ENCODE results near the gene HEPHL1.

Gene HEPHL1

DNA sequence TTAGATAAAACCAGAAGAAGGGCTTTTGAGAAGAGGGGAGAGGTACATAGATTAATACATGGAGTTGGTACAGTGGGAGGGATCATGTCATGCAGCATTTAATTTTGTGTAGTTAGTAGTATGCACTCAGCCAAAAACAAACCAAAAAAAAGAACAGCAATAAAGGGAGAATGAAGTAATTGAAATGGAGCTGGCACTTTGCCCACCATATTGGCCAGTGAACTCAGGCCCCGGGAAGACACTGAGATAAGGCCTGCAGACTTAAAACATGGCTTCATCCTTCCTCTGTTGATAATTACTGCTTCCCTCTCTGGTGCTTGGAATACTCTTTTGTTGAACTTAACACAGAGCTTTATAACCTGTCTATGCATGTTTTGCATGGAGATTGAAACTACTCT lies 110.6 kb downstream of the HEPHL1 start:
- DNase-seq, result no peak

DNA sequence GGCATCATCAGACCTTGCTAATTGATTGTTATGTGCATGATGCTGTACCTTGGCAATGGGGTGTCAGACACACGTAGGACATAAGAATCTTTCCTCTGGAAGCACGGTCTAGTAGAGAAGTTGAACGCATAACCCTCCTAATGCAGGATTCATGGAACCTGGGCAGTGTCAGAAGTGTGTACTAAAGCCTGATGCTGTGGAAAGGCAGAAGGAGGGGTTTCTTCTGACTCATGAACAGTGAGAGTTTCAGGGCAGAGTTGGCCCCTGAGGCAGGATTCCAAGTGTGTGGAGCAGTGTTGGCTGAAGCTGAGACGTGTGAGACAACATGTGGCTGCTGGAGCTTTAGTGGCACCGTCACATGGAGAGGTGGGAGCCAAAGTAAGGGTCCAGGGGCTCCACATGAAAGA lies 111.0 kb downstream of the HEPHL1 start:
- DNase-seq, result no peak

DNA sequence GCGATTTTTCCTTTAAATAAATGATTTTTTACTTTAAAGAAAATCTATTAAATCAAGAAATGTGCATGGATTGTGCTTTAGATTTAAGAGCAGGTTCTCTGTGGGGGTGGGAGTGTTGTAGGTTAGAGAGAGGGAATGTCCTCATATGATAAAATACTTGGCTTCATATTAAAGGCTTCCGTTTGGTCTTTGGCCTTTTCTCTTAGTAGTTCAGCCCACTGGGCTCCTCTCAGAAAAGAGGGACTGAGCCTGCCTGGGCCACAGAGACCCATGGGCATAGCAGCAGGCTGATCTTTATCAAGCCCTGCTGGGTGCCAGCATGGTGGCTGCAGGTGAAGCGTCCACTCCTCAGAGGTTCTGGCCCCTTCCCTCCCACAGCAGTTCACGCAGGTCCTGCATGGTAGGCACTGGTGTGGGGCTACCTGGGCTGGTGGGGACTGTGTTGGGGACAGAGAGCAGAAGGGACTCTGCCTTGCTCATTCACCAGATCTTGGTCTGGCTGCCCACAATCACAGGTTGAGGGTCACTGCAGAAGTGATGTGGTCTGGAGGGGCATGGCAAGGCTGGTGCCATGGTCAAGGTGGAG lies 111.8 kb downstream of the HEPHL1 start:
- no peak for DNase-seq

DNA sequence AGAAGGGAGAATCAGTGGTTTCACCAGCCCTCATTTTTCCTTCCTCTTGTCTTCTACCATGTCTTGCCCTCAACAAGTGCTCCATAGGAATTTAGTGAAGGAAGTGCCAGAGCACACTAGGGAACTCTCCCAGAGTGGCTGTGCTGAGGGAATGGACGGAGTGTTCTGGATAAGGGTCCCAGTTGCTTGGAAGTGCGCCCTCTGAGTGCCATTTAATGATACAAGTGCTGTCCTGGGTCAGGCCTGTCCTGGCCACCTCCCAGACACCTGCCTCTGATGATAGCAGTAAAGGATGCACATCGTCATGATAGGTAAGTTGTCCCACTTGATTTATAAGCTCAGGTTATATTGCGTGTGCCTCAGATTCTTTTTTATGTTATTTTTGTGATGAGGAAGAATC lies 112.6 kb downstream of the HEPHL1 start:
- DNase-seq, result no peak

DNA sequence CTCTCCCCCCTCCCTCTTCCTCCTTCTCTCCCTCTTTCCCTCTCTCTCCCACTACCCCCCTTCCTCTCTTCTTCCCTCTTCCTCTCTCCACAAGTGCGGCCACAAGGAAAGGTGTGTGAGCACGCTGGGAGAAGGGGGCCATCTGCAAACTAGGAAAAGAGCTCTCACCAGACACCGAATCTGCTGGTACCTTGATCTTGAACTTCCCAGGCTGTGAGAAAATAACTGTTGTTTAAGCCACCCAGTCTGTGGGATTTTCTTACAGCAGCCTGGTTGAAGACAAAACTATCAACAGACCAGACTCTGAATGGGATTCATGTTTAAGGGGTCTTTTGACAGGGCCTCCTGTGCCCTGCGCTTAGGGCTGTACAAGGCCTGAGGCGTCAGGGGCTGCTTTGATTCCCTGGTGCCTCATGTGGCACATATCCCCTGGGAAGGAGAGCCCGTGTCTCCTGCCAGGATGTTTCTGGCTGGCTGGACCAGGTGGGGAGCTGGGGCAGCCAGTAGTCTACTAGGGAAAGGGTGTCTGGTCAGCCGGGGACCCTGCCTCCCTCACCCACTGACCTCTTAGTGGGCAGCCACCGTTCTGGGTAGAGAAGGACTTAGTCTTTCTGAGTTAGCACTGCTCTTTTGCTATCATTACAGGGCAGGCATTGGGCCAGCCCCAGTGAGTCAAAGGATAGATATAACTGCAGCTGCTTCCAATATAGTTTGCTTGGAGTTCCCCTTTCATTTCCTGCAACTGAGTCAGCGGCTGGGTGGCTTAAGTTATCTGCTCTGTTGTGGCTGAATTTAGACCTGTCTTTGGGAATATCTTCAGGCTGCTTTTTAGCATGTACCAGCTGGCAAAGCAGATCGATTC lies 113.7 kb downstream of the HEPHL1 start:
- DNase-seq, result peak; percentile 3

DNA sequence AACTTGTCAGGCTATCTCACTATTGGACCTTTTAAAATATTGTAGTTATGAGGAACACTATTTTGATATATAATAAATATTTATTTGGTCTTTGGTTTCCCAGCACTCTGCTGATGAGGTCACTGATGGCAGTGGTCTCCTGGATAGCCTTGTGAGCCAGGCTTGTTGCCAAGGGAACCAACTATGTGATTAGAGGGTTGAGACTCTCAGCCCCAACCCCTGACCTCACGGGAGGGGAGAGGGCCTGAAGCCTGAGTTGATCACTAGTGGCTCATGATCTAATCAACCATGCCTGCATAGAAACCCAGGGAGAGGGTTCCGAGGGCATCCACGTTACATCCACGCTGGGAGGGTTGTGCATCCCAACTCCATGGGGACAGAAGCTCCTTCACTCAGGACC lies 118.3 kb downstream of the HEPHL1 start:
- no peak for DNase-seq

DNA sequence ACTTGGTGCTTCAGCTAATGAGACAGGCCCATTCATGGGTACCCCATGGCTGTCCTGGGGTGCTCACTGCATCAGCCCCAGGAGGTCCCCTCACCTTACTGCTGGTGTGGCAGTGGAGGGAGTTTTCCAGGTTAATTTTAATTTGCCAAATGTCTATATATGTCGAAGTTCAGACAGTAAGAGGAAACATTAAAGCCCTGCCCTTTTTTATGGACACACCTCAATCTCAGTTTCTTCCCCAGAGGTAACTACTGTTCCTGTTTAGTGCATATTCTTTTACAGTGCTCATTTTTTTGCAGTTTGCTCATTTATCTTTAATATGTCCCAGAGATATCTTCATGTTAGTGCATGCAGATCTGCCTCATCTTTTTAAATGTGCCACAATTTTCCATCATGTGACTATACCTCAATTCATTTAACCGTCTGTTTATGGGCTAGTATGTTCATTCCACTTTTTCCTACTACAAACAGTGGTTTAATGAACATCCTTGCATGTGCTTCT lies 119.1 kb downstream of the HEPHL1 start:
- no peak for DNase-seq

DNA sequence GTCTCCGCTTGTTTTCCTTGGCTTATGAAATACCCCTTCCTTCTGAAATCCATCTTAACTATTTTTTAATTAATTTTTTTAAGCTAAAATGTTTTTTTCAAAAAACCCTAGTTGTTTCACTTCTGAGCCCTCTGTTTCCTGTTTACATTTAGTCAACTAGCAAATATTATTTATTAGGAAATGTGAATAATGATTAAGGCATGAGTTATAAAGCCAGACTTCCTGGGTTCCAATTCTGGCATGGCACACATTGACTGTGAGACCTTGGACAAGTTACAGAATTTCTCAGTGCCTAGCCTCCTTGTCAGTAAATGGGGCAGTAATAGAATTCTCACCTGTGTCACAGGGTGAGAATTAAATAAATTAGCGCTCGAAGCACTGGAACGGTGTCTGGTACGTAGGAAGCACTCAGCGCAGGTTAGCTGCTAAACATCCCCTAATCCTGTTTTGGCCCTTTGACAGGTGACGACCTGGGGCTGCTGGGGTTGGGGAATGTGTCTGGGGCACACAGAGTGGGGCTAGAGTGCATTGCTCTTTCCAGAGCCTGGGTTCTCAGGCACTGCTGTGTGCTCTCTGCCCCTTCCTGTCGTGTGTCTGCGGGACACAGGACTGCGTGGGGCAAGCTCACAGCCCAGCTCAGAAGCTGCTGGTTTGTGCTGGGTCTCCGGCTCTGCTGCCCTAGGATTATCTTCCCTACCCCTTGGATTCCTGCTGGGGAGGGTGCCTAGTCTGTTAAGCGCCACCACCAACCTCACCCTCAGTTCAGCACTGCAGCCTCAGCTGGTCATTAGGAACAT lies 120.6 kb downstream of the HEPHL1 start:
- no peak for DNase-seq

DNA sequence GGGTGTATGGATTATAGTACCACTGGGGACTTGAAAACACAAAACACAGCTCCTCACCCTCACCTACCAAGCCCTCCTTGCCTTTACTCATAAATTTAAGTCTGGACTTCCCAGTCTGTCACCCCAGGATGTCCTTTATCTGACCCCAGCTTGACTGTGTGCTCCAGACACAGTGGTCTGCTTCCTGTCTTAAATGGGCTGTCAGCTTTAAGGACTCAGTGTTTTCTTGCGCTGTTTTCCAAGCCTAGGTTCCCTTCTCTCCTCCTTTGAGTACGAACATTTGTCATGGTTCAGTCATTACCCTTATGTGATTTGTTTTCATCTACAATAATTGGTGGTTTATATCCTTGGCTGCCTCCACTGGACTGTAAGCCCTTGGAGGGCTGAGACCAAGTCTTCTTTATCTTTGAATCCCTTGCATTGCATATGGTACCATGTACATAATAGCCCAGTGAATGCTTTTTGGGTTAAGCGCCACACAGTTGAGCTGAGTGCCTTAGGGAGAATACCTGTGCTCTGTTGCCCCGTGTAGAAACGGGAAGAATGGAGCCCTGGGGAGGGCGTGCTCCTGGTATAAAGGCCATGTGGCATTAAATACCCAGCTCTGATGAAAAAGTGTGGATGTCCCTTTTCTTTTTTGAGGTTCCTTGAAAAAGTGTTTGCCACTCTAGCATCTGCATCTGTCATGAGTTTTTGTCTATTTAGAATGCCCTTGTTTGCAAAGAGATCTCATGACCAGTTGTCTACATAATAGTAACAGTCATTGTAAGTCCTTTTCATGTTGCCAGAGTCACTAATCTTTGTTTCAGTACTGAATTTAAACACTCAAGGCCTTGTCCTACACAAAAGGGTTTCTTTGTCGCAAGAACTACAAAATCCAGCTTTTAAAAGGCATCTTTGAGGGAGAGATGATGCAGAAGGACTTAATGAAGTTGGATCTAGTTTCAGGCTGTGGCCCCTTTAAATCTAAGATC lies 121.4 kb downstream of the HEPHL1 start:
- no peak for DNase-seq

DNA sequence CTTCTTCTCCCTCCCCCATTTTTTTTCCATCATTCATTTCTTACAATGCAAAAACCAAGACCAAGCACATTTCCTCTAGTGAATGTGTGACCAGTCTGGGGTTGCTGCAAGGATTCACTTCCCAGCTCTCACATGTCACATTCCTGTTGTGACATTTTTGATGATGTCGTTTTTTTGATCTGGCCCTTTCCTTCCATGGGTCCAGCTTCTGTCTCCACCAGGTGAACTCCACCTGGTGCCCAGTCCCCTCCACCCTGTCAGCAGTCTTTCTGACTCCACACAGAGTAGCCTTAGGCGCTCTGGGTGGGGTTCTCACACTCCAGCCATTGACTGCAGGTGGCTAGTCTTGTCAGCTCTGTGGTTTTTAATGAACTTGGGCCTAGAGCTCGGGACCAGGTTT lies 123.1 kb downstream of the HEPHL1 start:
- DNase-seq, result no peak

DNA sequence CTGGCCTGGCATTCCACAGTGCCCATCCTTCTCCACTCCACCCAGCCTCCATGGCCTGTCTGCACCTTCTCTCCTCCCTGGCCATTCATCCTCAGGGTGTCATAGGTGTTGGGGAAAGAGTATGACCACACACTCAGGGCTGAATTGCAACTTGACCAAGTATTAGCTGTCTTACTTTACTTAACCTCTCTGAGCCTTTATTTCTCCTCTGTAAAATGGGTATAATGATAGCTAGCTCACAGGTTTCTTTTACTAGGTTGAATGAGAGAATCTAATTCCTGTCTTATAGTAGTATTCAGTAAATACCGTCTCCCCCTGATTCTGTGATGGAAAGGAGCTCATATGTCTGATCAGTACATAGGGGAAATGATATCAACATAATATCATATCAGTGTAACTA lies 123.5 kb downstream of the HEPHL1 start:
- DNase-seq, result no peak

DNA sequence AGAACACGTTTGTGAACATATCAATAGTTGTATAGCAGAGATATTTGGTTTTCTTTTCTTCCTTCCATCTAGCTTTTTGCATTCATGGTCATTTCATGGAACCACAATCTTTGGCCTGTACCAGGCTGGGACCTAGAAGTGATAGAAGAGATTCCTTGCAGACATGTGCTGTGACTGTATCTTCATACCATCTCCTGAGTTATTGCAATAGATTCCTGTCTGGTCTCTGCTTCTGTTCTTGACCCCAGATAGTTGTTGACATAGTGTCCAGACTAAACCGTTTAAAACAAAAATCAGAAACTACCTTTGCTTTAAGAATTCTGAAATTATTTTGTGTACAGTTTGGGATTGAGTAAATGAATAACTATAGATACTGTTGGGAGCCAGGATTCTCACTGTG lies 124.3 kb downstream of the HEPHL1 start:
- DNase-seq, result no peak

DNA sequence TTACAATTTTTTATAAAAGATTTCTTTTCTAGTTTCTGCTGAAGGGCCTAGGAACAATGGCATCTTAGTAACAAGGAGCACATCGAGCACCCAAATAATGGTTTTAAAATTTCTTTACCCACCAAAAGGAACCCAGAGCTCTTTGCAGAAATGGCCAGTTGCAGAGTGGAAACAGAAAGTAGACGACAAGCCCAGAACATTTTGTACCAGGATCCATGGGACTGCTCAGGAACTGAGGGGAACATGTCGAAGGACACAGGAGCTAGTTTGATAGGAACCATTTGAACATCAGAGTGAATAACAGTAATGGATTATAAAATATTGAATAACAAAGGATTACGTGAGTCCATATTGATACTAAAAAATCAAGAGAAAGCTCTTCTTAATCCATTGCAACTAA lies 124.8 kb downstream of the HEPHL1 start:
- no peak for DNase-seq

DNA sequence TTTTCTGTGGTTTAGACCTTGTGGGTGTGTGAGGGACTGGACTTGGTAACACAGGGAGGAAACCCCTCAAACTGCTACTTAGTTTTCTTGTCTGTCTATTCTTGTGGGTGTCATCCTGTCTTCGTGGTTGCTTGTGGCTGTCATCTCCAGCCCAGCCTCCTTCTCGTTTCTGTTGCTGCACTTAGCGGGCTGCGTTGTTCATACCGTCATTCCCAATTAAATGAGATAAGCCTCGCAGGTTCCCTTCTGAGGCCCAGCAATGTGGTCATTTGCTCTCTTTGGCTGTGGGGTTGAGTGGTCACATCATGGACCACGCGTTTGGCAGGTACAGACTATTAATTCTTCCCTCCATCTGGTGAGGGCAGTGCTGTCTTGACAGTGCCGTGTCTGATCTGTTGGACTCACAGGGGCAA lies 126.3 kb downstream of the HEPHL1 start:
- no peak for DNase-seq

DNA sequence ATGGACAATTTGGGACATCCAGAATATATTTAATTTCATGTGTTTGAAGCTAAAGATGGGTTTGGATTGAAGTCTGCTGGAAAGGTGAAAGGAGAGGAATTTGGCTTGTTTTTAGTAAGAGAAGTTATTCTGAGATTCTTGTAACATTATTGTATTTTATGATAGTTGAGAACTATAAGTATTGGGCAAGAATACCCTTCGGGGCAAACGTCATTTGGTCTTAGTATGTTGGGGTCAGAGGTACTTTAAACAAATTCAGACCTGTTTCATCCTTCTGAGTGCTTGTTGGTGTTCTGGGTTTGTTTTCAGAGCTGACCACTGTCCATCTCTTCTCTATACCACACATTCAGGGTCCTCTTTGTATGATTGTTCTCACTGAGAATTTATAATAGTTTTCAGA lies 127.0 kb downstream of the HEPHL1 start:
- DNase-seq, result no peak

DNA sequence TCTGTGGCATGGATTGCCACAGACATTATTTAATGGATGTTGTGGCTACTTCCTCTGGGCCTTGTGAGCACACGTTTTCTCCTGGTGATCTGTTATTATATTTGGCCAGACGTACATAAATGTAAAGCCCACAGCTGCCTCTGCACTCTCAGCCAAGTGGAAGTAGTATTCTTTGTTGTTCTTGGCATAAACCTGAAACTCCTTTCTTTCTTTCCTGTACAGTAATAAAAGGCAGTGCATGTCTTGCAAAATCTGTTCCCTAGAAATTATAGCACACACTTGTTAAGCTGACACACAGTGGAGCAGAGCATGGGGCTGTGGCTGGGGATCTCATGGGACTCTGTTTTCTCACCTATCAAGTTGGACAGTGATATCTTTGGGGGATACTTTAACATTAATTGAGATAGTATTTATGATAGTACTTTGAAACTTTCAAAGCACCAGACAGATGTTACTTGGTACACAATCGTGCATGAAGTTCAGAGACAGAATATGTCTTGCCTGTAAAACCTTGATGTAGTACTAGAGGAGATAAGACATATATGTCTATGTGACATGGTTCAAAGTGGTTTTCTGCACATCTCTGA lies 128.4 kb downstream of the HEPHL1 start:
- DNase-seq, result no peak

DNA sequence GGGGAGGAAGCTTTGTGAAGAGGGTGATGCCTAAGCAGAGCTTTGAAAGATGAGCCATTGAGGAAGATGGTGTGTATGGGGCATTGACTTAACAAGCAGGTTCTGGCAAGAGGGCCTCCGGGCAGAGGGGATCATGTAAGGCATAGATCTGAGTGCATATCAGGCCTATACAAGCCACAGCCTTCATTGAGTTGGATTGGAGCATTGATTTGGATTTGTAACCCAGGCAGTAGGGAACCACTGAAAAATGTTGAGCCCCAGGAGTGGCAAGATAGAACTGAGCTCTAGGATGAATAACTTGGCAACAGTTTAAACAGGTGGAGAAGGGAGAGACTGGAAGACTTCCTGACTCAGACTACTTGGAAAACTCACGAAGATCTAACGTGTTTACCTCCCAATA lies 128.9 kb downstream of the HEPHL1 start:
- DNase-seq, result no peak

DNA sequence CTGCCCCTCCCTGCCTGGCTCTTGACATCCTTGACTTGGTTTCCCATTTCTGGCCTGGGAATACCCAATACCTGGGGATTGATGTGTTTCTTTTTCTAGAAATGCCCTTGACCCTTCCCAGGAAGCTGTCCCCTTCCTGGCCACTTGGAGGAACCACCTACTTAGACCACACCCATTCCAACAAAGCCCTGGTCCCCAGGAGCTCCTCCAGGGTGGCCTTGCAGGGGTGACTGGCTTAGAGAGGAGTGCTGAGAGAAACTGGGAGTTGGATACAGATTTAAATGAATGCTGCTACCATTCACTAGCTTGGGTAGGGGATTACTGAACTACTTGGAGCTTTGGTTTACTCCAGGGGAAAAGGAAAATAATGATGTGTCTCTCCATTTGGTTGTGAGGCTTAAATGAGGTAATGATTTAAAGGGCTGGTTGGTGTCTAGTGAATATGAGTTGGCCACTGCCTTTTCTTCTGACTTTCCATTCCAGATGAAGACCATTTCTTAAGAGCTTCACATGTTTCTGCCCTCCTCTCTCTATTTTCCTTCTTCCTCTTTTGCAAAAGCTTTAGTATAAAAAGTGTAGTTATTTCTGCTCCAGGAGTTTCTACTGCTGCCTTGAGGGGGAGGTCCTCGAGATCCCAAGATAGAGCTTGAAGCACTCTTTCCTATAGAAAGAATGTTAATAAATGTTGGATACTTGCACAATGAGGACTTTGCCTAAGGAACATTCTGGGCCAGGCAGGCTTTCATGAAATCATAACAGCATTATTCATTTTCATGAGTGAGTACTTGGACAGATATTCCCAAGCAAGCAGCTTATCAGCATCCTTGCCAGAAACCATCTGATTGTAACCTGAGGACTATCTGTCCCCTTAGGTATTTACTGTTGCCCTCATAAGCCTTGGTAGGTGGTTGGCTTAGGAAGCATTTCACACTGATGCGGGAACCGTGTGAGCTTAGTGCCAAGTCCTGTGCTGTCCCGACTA lies 129.8 kb downstream of the HEPHL1 start:
- no peak for DNase-seq

DNA sequence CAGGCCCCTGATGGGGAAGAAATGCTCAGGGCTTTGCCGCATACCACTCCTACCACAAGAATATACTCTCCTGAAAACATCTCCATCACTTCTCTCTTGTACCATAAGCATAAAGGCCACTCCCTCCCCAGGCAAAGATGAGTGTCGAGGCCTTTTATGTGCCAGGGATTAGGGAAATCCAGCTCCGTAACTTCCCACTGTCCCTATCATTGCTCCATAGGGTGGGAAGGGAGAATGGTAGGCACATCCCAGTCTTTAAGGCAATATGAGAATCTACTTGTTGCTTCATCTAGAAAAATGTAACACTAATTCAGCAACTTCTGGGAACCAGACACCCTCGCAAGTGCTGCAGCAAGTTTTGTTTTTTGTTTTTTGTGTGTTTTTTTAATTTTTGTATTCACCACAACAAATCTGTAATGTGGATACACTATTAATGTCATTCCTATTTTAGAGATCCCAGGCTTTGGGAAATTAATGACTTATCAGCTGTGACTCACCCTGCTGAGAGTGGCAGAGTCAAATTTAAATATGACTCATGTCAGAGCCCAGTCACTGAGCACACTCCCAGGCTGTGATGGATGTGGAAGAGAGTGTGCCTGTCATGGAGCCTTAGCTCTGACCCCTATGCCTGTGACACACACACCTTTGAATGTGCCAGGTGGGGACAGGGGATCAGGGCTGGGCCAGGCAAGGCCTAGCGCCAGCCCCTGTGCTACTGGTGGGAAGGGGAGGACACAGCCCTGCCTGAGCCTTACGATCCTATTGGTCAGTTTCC lies 130.9 kb downstream of the HEPHL1 start:
- DNase-seq, result peak; percentile 11

DNA sequence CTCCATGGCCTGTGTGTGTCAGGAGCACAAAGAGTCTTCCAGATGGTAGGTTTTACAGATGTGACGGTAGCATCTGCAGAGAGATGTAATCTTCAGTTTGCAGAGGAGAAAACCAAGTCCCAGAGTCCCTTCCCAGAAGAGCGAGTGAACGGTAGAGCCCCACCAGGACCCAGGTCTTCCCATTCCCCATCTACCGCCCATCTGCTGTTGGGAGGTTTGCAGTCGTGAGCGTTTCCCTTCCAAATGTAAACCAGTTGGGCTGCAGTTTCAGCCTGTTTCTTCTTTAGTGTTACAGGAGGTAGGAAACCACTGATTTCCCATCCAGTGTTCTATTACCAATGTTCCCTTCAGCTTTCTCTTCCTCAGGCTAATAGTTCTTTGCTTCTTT lies 131.5 kb downstream of the HEPHL1 start:
- no peak for DNase-seq
